ENCODE results near the gene HGFAC.

HGFAC gene

DNA sequence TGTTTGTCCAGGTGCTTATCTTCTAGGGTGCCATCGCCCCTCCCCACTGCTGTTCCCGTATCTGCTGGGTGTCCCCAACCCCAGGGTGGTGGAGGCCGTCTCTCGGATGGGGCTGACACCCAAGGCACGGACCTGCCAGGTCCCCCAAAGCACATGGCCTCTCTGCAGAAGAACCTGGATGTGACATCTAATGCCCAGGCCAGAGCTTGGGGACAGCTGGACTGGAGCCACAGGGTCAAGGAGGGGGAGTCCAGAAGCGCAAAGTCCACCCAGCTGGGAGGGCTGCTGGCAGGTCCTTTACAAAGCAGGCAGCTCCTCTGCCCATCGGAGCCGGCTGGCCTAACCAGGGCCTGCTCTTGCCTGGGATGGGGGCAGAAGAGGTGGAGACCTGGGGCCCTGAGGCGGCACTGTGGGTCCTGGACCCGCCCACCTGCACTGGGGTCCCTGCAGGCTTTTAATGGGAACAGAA lies 20.6 kb downstream of the HGFAC start:
- H3K4me3 ChIP-seq: no peak overlapping the region
- no peak for DNase-seq (ENCODE audit: low spot score in 2 of 2)
- in situ Hi-C loops (cut with MboI; ENCODE audit: low sequenced_read_pairs): no loop called here
- H3K4me1 ChIP-seq: no peaks in the 10 kb centered on the region
- H3K9me3 ChIP-seq: no peaks in the 10 kb centered on the region
- H3K27me3 ChIP-seq (ENCODE audit: low read depth): peaks cover 9% of the 10 kb centered on the region; the same call in 1 of the 2 replicates
- H3K36me3 ChIP-seq (replicated peaks): no peaks in the 10 kb centered on the region

DNA sequence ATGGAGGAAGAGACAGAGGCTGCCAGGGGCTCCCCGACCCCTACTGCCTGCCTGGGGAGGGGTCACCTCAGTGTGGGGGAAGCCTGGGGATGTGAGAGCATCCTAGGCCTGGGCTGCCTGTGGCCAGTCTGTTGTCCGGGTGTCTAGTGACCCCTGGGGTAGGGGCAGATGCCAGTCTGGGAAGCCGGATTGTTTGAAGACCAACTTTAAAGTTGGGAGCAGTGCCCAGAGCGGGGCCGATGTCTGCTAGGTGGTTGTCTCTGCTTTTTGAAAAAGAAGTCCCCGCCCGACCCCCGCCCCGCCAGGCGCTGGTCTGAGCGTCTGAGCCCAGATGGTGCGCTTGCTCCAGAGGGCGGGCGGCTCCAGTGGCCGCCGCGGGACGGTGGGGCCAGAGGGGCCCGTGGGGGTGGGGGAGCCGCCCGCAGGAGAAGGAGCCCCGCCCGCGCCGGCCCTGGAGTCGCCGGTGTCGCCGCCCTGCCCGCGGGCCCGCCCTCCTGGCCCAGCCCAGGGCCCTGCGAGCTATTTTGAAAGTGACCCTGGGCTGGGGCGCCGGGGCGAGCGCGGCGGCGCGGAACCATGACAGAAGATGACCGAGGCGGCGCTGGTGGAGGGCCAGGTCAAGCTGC lies 21.1 kb downstream of the HGFAC start, which contains the start of gene DOK7:
TSS of gene DOK7 (plus strand) at position 517 of the 626 bp plus-strand sequence. CDS start at position 587, 70 bp downstream.
- DNase-seq (ENCODE audit: low spot score in 2 of 2): peak in 1 of 2 experiments; percentile 51
- Histone ChIP-seq H3K36me3 (replicated peaks) (no peaks in the 10 kb centered on the region), H3K4me1 (no peaks in the 10 kb centered on the region), H3K4me3 (no peak within 1 kb of the TSS), H3K9me3 (no peaks in the 10 kb centered on the region), H3K27me3 (ENCODE audit: low read depth) (peaks cover 9% of the 10 kb centered on the region; the same call in 1 of the 2 replicates)
- in situ Hi-C loops (cut with MboI; ENCODE audit: low sequenced_read_pairs): no loop called here

GRCh38 chr4:3463556-3464348 lies 22.0 kb downstream of the HGFAC start:
- H3K9me3 ChIP-seq: no peaks in the 10 kb centered on the region
- no peaks in the 10 kb centered on the region for H3K4me1 ChIP-seq
- DNase-seq (ENCODE audit: low spot score in 2 of 2): no peak
- peaks cover 9% of the 10 kb centered on the region; the same call in 1 of the 2 replicates for H3K27me3 ChIP-seq (ENCODE audit: low read depth)
- in situ Hi-C loops (cut with MboI; ENCODE audit: low sequenced_read_pairs): no loop called here
- no peak overlapping the region for H3K4me3 ChIP-seq
- no peaks in the 10 kb centered on the region for H3K36me3 ChIP-seq (replicated peaks)

GRCh38 chr4:3464349-3464905 lies 22.7 kb downstream of the HGFAC start:
- H3K27me3 ChIP-seq (ENCODE audit: low read depth): peaks cover 6% of the 10 kb centered on the region; the same call in 1 of the 2 replicates
- no peaks in the 10 kb centered on the region for H3K9me3 ChIP-seq
- in situ Hi-C loops (cut with MboI; ENCODE audit: low sequenced_read_pairs): no loop called here
- no peaks in the 10 kb centered on the region for H3K4me1 ChIP-seq
- no peak overlapping the region for H3K4me3 ChIP-seq
- H3K36me3 ChIP-seq (replicated peaks): no peaks in the 10 kb centered on the region
- no peak for DNase-seq (ENCODE audit: low spot score in 2 of 2)

DNA sequence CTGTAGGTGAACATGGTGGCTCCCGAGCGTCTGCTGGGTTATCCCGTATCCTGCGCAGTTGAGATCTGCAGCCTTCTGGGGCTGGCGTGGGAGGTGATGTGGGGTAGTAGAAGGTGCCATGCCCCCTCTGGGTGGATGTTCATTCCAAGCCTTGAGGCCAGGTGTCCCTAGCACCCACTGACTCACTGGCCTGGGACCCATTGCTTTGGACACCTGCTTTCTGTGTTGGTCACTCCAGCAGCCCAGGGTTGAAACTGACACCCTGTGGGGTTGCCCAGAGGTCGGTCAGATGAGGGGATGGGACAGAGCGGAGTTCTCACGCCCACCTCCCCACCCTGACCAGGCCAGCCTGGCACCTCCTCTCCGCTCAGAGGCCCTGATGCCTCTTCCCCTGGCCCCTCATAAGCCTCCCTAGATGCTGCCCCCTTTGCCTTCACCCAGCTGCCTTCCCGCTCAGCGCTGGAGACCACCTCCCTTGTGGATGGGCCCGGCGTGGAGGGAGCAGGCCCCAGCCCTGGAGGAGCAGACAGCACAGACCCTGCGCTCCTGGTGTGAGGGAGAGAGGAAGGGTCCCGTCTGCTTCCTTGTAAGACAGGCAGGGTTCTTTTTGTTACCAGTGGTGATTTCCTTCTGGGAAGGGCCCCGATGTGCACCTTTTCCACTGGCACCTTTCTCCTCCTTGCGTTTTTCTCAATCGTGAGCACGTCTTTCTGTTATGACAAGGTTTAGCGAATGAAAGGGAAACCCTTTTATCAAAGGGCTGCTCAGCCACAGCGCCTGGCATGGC lies 23.3 kb downstream of the HGFAC start:
- Histone ChIP-seq H3K9me3 (no peaks in the 10 kb centered on the region), H3K27me3 (ENCODE audit: low read depth) (peaks cover 6% of the 10 kb centered on the region; the same call in 1 of the 2 replicates), H3K36me3 (replicated peaks) (no peaks in the 10 kb centered on the region), H3K4me3 (no peak overlapping the region), H3K4me1 (no peaks in the 10 kb centered on the region)
- no peak for DNase-seq (ENCODE audit: low spot score in 2 of 2)
- in situ Hi-C loops (cut with MboI; ENCODE audit: low sequenced_read_pairs): no loop called here

DNA sequence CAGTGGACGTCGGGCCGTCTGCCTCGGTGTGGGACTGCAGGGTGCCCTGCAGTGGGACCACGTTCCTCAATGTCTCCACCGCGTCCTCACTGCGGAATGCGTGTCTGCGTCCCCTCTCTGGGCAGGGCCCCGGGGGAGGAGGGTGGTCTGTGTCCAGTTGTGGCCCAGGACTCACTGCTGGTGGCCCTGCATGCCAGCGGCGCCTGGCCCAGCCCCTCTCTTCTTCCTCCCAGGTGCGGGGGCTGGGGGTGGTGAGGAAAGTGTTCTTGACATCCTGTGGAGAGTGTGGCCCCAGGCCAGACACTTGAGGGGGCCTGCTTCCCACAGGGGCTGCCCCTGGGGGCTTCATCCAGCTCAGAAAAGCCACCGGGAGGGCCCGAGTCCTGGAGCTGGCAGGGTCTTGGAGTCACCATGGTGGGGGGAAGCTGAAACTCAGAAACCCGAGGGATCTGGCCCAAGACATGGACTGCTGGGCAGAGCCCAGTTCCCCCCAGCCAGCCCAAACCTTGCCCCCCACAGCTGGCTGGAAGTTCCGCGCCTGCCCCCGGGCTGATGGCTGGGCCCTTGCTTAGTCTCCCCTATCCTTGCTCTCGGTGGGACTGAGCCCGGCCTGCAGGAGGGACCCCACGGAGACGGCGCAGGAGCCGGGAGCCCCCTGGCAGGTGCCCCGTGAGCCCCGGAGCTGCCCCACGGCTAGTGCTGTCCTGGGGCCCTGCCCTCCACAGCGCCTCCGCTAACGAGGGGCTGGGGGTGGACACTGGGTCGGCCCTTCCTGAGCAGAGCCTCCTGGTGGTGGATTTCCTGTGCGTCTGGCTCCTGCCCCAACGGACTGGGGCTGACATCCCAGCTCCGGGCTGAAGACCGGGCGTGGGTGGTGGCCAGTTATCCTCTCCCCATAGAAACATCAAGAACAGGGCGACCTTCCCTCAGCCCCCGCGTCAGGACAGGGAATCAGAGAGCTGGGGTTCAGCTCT lies 24.2 kb downstream of the HGFAC start:
- H3K27me3 ChIP-seq (ENCODE audit: low read depth): peaks cover 6% of the 10 kb centered on the region; the same call in 1 of the 2 replicates
- no peak for DNase-seq (ENCODE audit: low spot score in 2 of 2)
- H3K9me3 ChIP-seq: no peaks in the 10 kb centered on the region
- no peaks in the 10 kb centered on the region for H3K4me1 ChIP-seq
- H3K4me3 ChIP-seq: no peak overlapping the region
- no peaks in the 10 kb centered on the region for H3K36me3 ChIP-seq (replicated peaks)
- in situ Hi-C loops (cut with MboI; ENCODE audit: low sequenced_read_pairs): no loop called here

DNA sequence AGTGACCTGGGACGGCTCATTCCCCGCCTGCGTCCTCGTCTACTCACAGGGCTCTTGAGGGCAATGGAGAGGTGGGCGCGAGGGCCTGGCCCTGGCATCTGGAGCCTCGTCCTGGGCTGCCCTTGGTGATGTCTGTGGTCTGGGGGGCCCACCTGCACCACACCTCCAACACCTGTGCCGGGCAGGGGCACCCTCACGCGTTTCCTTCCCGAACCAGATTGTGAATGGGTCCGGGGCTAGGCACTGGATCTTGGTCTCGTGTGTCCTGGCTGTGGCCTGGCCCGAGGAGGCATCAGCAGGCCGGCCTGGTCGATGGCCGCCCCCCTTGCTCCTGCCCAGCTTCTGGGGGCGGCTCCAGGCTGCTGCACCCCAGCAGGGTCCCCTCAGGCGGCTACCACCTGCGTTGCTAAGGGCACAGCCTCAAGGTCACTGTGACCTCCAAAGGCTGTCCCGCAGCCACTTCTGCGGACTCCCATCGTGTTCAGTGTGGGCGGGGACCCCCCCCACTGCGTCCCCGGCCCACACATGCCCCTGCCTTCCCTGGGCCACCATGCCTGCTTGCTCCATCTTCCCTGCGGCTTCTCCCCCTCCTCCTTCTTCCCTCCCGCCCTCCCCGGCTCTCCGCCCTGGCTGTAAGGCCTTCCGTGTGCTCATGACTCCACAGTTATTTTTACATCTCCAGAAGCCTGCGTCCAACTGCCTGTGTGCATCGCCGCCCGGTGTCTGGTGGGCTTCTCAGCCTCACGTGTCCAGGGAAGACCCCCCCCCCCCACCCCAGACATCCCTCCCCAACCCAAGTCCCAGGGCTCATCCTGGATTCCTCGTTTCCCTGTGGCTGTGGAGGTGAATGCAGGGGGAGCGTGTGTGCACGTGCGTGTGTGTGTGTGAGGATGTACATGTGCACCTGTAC lies 25.2 kb downstream of the HGFAC start:
- H3K4me1 ChIP-seq: no peaks in the 10 kb centered on the region
- no peaks in the 10 kb centered on the region for H3K36me3 ChIP-seq (replicated peaks)
- no peaks in the 10 kb centered on the region for H3K9me3 ChIP-seq
- H3K4me3 ChIP-seq: no peak overlapping the region
- DNase-seq (ENCODE audit: low spot score in 2 of 2): no peak
- in situ Hi-C loops (cut with MboI; ENCODE audit: low sequenced_read_pairs): no loop called here
- peaks cover 6% of the 10 kb centered on the region; the same call in 1 of the 2 replicates for H3K27me3 ChIP-seq (ENCODE audit: low read depth)

DNA sequence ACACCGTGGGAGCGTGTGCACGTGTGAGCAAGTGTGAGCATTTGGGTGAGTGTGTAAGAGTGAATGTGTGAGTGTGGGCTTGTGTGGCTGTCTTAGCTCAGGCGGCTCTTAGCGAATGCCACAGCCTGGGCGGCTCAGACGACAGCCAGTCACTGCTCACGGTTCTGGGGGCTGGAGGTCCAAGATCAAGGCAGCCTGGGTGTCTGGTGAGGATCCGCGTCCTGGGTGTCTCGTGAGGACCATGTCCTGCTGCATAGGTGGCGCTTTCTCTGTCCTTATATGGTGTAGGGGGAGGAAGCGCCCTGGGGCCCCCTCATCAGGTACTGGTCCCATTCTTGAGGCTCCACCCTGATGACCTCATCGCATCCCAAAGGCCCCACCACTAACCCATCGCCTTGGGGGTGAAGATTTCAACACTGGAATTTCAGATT lies 25.8 kb downstream of the HGFAC start:
- in situ Hi-C loops (cut with MboI; ENCODE audit: low sequenced_read_pairs): no loop called here
- Histone ChIP-seq H3K27me3 (ENCODE audit: low read depth) (peaks cover 2% of the 10 kb centered on the region; the same call in 1 of the 2 replicates), H3K4me3 (no peak overlapping the region)

GRCh38 chr4:3468154-3468553 lies 26.4 kb downstream of the HGFAC start:
- no peaks in the 10 kb centered on the region for H3K9me3 ChIP-seq
- H3K27me3 ChIP-seq (ENCODE audit: low read depth): no peaks in the 10 kb centered on the region
- H3K4me1 ChIP-seq: no peaks in the 10 kb centered on the region
- no peak for DNase-seq (ENCODE audit: low spot score in 2 of 2)
- no peak overlapping the region for H3K4me3 ChIP-seq
- in situ Hi-C loops (cut with MboI; ENCODE audit: low sequenced_read_pairs): no loop called here
- H3K36me3 ChIP-seq (replicated peaks): no peaks in the 10 kb centered on the region

More for the DNA sequence above, 25.8 kb downstream of the HGFAC start:
- Histone ChIP-seq H3K9me3 (no peaks in the 10 kb centered on the region), H3K4me1 (no peaks in the 10 kb centered on the region), H3K36me3 (replicated peaks) (no peaks in the 10 kb centered on the region)
- DNase-seq (ENCODE audit: low spot score in 2 of 2): no peak

GRCh38 chr4:3468804-3469203 lies 27.0 kb downstream of the HGFAC start:
- no peak for DNase-seq (ENCODE audit: low spot score in 2 of 2)
- in situ Hi-C loops (cut with MboI; ENCODE audit: low sequenced_read_pairs): no loop called here
- Histone ChIP-seq H3K36me3 (replicated peaks) (no peaks in the 10 kb centered on the region), H3K9me3 (no peaks in the 10 kb centered on the region), H3K27me3 (ENCODE audit: low read depth) (no peaks in the 10 kb centered on the region), H3K4me1 (no peaks in the 10 kb centered on the region), H3K4me3 (no peak overlapping the region)

- Histone ChIP-seq H3K9me3 (no peaks in the 10 kb centered on the region), H3K4me1 (no peaks in the 10 kb centered on the region), H3K27me3 (ENCODE audit: low read depth) (peaks cover 4% of the 10 kb centered on the region; the same call in 1 of the 2 replicates), H3K36me3 (replicated peaks) (no peaks in the 10 kb centered on the region), H3K4me3 (no peak overlapping the region)
- DNase-seq (ENCODE audit: low spot score in 2 of 2): no peak
- in situ Hi-C loops (cut with MboI; ENCODE audit: low sequenced_read_pairs): no loop called here
Observed at GRCh38 chr4:3469386-3470243, 27.8 kb downstream of the HGFAC start.

All from HAP-1 (cell line).